Activated gamma-delta T cell treated with Interleukin-2 at 50 U/mL for 16 hours (primary cell): ENCODE results near the gene CBL.
"Not testable (repeated sequence)": the region's sequence is repeated elsewhere in the genome, so short reads cannot be mapped to it uniquely, and the experiment has no call there.

Experiments used
- DNase-seq: peaks from one replicate; pipeline ENCODE4 v3.0.0-alpha.2; 2020

Gene CBL

DNA sequence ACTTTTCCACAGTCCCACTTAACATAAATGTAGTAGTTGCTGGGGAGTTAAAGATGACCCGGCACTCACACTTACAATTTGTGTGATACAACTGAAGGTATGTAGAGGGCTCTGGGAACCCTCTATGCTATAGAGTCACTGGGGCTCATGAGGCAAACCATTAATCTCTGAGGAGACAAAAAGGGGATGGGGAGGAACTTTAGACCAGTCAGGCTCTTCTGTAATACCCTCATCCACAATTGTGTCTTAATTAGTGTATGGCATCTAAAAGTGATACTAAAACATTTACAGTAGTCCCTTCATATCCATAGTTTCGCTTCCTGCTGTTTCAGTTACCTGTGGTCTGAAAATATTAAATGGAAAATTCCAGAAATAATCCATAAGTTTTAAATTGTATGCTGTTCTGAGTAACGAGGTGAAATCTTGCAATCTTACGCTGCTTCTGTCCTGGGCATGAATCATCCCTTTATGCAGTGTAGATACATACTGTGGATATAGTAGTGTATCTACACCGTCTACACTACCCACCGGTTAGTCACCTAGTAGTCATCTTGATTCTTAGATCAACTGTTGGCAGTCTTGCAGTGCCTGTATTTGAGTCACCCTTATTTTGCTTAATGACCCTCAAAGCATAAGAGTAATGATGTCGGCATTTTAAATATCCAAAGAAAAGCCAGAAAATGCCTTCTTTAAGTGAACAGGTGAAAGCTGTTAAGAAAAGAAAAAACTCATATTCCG is 12.2 kb downstream of the CBL start:
- no peak for DNase-seq

- DNase-seq: no peak
Observed at GRCh38 chr11:119222308-119222707, 16.2 kb downstream of the CBL start.

DNA sequence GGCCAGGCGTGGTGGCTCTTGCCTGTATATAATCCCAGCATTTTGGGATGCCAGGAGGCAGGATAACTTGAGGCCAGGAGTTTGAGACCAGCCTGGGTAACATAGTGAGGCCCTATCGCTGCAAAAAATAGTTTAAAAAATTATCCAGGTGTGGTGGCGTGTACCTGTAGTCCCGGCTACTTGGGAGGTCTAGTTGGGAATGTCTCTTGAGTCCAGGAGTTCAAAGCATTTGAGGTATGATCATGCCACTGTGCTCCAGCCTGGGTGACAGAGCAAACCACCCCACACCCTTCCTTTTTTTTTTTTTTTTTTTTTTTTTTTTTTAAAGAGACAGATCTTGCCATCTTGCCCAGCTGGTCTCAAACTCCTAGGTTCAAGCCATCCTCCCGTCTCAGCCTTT is 16.8 kb downstream of the CBL start:
- no peak for DNase-seq

- DNase-seq: no peak
Observed at GRCh38 chr11:119223856-119224255, 17.7 kb downstream of the CBL start.

- DNase-seq: not testable (repeated sequence)
Observed at GRCh38 chr11:119228535-119229287, 22.6 kb downstream of the CBL start.

- no peak for DNase-seq
Observed at GRCh38 chr11:119229288-119229672, 23.1 kb downstream of the CBL start.

DNA sequence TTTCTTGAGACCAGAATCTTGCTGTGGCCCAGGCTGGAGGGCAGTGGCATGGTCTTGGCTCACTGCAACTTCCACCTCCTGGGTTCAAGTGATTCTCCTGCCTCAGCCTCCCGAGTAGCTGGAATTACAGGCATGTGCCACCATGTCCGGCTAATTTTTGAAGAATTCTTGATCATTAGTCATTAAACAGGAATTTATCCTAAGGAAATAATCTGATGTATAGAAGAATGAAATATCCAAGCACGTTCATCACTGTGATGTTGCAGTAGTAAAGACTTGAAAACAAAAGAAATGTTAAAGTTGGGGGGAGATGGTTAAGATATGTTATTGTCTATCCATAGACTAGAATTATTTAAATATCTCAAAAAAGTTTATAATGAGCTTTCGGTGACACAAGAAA is 23.6 kb downstream of the CBL start:
- no peak for DNase-seq

GRCh38 chr11:119236490-119236889 is 30.4 kb downstream of the CBL start:
- no peak for DNase-seq

- no peak for DNase-seq
Observed at GRCh38 chr11:119236891-119237290, 30.8 kb downstream of the CBL start.

GRCh38 chr11:119237515-119237914 is 31.4 kb downstream of the CBL start:
- DNase-seq: no peak

DNA sequence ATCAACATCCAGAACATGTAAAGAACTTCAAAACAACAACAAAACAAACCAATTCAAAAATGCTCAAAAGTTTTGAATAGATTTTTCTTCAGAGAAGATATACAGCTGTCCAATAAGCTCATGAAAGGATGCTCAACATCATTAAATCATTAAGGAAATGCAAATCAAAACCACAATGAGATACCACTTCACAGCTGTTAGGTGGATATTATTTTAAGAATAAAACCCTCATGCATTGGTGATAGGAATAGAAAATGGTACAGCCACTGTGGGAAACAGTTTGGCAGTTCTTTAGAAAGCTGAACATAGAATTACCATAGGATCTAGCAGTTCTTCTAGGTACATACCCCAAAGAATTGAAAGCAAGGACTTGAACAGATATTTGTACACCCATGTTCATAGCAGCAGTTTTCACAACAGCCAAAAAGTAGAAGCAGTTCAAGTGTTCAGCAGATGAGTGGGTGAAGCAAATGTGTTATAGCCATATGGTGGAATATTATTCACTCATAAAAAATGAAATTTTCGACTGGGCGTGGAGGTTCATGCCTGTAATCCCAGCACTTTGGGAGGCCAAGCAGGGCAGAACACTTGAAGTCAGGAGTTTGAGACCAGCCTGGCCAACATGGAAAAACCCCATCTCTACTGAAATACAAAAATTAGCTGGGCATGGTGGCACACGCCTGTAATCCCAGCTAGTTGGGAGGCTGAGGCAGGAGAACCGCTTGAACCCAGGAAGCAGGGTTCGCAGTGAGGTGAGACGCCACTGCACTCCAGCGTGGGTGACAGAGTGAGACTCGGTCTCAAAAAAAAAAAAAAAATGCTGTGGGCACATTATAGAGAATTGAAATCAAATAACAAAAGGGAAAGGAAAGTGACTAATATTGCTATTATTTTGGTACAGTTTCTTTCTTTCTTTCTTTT is 42.9 kb downstream of the CBL start:
- no peak for DNase-seq

GRCh38 chr11:119249671-119250010 is 43.5 kb downstream of the CBL start:
- DNase-seq: no peak

- DNase-seq: no peak
Observed at GRCh38 chr11:119251114-119251513, 45.0 kb downstream of the CBL start.

DNA sequence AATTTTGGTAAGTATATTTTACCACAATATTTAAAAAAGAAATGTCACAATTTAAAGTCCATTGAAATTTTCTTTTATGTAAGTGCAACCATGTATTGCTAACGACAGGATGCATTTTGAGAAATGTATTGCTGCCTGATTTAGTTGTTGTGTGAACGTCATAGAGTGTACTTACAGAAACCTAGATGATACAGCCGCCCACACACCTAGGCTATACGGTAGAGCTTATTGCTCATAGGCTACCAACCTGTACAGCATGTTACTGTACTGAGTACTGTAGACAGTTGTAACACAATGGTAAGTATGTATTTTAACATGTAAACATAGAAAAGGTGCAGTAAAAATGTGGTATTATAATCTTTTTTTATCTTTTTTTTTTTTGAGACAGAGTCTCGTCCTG is 48.1 kb downstream of the CBL start:
- no peak for DNase-seq

DNA sequence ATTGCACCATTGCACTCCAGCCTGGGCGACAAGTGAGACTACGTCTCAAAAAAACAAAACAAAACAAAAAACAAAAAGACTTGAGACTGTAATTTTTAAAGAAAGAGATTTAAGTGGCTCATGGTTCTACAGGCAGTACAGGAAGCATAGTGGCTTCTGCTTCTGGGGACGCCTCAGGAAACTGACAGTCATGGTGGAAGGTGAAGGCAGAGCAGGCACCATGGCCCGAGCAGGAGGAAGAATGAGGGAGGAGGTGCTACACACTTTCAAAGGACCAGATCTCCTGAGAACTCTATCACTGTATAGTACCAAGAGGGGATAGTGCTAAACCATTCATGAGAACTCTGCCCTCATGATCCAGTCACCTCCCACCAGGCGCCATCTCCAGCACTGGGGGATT is 52.0 kb downstream of the CBL start:
- DNase-seq: peak; percentile 24

GRCh38 chr11:119258983-119259382 is 52.8 kb downstream of the CBL start:
- no peak for DNase-seq

DNA sequence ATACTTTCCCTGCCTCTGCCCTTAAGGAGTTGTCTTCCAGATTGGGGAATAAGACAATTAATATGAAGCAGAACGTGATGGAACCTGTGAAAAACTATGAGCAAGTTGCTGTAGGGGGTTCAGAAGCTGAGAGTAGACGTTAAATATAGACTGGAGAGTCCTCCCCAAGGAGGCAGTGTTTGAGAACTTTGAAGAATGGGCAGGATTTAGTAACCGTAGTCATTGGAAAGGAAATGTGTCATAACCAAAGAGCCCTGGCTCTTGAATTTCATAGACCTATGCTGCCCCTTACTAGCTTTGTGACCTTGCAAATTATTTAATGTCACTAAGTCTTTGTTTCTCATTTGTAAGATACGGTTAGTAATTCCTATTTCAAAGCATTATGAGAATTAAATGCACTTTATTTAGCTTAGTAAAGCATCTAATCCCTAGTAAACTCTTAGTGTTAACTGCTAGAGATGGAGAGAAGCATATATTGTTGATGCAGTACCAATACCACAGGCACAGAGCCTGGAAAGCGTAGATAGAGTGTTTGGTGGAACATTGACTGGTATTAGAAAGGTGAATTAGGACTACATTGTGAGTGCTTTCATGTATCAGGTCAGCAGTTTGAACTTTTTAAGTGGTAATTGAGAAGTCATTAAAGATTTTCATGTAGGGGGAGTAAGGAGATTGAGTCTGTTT is 56.7 kb downstream of the CBL start:
- DNase-seq: no peak

GRCh38 chr11:119263352-119263940 is 57.3 kb downstream of the CBL start:
- no peak for DNase-seq

- no peak for DNase-seq
Observed at GRCh38 chr11:119266063-119266462, 59.9 kb downstream of the CBL start.

DNA sequence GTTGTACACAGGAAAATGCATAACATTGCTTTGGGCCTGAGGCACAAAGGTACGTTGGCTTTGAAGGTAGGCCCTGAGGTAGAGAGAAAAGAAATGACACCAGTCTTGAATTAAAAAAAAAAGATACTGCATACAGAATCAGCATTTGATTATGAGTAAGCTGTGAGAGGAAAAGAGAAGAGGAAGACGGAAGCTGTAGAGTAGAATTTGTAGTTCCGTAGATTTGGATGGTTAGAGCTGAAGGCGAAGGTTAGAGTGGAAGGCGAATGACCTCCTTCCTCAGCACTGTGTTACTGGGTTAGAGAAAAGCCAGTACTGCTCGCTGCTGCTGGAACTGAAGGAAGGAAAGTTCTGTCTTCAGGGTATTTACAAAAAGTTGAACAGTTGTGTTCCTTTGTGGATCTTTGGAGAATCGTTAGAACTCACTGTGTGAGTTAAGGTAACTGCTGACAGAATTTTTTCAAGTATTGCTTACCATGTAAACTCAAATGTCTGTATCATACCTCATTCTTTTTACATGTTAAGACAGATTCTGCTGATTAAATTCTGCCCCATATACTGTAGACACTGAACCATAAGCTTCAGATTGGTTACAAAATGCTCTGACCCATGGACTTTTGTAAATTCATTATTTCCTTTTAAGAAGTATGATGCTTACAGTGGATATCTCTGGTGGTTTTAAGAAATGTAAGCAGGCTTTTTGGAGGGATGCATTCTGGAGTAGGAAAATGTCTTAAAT is 60.5 kb downstream of the CBL start:
- DNase-seq: no peak

GRCh38 chr11:119267645-119268044 is 61.5 kb downstream of the CBL start:
- DNase-seq: no peak

DNA sequence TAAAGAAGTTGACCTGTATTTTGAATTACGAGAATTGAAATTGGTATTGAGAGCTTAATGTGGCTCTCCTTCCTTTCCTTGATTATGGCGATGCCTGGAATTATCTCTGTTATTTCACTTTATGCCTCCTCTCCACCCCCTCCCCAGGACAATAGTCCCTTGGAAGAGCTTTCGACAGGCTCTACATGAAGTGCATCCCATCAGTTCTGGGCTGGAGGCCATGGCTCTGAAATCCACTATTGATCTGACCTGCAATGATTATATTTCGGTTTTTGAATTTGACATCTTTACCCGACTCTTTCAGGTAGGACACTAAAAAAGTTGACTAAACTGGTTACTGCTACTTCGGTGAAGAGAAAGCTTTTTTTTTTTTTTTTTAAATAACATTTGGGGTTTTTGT is 67.6 kb downstream of the CBL start:
- no peak for DNase-seq
